GM18511 (cell line): ENCODE data around the gene DACH1.

Experiments used
- ATAC-seq: cut with Tn5 transposase; IDR thresholded peaks from one replicate; pipeline ENCODE4 v1.9.1; 2021; ENCODE audit warnings: mild to moderate bottlenecking, moderate library complexity; ENCODE audit not compliant: unreplicated experiment

DACH1 gene

GRCh38 chr13:71632721-71633120 lies 234.3 kb downstream of the DACH1 start:
- ATAC-seq, result no peak

GRCh38 chr13:71632206-71632605 lies 234.8 kb downstream of the DACH1 start:
- ATAC-seq, result no peak

- no peak for ATAC-seq
Measured at GRCh38 chr13:71629167-71629566, 237.8 kb downstream of the DACH1 start.

GRCh38 chr13:71626421-71627117 lies 240.4 kb downstream of the DACH1 start:
- ATAC-seq, result no peak

- no peak for ATAC-seq
Measured at GRCh38 chr13:71625694-71626093, 241.3 kb downstream of the DACH1 start.

- ATAC-seq, result no peak
Measured at GRCh38 chr13:71624653-71625600, 242.1 kb downstream of the DACH1 start.

- ATAC-seq, result no peak
Measured at GRCh38 chr13:71621174-71622124, 245.6 kb downstream of the DACH1 start.

- no peak for ATAC-seq
Measured at GRCh38 chr13:71619096-71619495, 247.9 kb downstream of the DACH1 start.

GRCh38 chr13:71618159-71618558 lies 248.8 kb downstream of the DACH1 start:
- no peak for ATAC-seq

GRCh38 chr13:71617265-71617664 lies 249.7 kb downstream of the DACH1 start:
- ATAC-seq, result no peak

GRCh38 chr13:71613066-71613745 lies 253.8 kb downstream of the DACH1 start:
- no peak for ATAC-seq

- no peak for ATAC-seq
Measured at GRCh38 chr13:71611292-71611691, 255.7 kb downstream of the DACH1 start.

GRCh38 chr13:71610876-71611275 lies 256.1 kb downstream of the DACH1 start:
- ATAC-seq, result no peak

GRCh38 chr13:71609271-71609670 lies 257.7 kb downstream of the DACH1 start:
- ATAC-seq, result no peak

GRCh38 chr13:71607575-71607974 lies 259.4 kb downstream of the DACH1 start:
- no peak for ATAC-seq

GRCh38 chr13:71606818-71607217 lies 260.2 kb downstream of the DACH1 start:
- no peak for ATAC-seq

GRCh38 chr13:71605744-71606143 lies 261.3 kb downstream of the DACH1 start:
- no peak for ATAC-seq

GRCh38 chr13:71603255-71603654 lies 263.7 kb downstream of the DACH1 start:
- ATAC-seq, result no peak

GRCh38 chr13:71602344-71602743 lies 264.7 kb downstream of the DACH1 start:
- ATAC-seq, result no peak

GRCh38 chr13:71597150-71597549 lies 269.9 kb downstream of the DACH1 start:
- ATAC-seq, result no peak
